ENCODE results near the gene CCR3.

The CCR3 gene

DNA sequence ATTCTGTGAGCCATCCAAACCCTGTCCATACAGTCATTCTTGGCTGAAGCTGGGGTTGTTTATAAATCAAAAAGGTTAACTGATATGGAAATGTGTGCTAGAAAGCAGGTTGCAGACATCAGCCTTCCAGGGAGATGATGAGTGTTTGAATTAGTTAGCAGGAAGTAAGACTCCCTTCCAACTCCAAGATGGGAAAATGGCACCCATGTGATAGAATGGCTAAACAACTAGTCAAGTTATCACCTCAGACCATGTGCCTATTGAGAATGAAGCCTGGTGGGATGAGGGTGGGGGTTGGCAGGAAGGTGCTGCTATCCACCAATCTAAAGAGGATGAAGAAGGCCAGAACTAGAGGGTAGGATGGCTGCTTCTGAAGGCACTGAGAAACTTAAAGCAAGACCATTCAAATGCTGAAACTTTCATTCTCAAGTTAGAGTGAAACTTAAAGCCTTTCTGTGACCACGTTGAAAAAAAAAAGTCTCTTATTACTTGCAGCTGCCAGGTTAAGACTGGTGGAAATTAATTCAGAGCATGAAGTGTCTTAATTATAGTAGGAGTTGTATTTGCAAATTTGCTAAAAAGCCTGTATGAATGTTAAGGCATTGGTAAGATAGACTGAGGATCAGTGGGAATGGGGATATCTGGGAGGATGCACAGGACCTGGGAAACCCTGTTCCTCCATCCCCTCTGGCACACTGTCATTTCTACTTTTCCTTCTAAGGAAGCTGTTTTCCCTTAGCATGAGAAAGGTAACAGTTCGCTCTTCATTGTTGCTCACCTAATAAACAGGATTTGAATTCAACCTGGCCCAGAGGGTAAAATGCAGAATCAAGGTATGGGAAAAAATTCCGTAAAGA lies 36.8 kb downstream of the CCR3 start:
- TF ChIP-seq, protein P1, sequence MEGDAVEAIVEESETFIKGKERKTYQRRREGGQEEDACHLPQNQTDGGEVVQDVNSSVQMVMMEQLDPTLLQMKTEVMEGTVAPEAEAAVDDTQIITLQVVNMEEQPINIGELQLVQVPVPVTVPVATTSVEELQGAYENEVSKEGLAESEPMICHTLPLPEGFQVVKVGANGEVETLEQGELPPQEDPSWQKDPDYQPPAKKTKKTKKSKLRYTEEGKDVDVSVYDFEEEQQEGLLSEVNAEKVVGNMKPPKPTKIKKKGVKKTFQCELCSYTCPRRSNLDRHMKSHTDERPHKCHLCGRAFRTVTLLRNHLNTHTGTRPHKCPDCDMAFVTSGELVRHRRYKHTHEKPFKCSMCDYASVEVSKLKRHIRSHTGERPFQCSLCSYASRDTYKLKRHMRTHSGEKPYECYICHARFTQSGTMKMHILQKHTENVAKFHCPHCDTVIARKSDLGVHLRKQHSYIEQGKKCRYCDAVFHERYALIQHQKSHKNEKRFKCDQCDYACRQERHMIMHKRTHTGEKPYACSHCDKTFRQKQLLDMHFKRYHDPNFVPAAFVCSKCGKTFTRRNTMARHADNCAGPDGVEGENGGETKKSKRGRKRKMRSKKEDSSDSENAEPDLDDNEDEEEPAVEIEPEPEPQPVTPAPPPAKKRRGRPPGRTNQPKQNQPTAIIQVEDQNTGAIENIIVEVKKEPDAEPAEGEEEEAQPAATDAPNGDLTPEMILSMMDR (IDR thresholded peaks at IDR 0.05; ENCODE audit: low read depth, low read length) = no peak
- H3K4me3 ChIP-seq (replicated peaks in 1 of 2; ENCODE audit: low read depth in 2 of 2, low read length in 2 of 2) = no peak overlapping the region
- no peak for DNase-seq (ENCODE audit: low read depth in 2 of 2)

DNA sequence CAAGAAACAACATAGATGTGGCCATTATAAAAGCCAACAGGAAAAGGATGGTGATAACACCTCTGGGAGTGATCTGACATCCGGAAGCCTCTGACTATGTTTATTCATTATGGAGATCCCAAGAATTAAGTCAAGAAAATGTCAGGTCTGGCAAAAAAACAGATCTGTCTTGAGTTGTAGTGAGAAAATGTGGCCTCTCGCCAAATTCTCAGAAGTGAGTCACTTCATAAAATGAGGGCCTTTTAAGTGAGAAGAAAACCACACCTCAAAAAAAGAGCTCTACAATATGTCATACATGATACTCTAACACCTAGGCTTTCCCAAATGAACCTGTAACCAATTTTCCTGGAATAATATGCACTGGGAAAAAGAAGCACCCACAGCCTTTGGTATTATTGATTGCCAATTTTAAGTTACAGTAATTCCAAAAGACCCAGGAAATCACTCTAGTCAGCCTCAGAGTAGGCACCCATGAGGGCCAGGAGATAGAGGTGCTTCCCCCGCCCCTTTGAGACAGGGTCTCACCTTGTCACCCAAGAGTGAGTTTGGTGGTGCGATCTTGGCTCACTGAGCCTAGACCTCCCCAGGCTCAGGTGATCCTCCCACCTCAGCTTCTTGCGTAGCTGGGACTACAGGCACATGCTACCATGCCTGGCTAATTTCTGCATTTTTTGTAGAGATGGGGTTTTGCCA lies 38.0 kb downstream of the CCR3 start:
- TF ChIP-seq, protein P1 (IDR thresholded peaks at IDR 0.05; ENCODE audit: low read depth, low read length) = no peak
- H3K4me3 ChIP-seq (replicated peaks in 1 of 2; ENCODE audit: low read depth in 2 of 2, low read length in 2 of 2) = no peak overlapping the region
- DNase-seq (ENCODE audit: low read depth in 2 of 2) = peak; percentile 21 to 65

DNA sequence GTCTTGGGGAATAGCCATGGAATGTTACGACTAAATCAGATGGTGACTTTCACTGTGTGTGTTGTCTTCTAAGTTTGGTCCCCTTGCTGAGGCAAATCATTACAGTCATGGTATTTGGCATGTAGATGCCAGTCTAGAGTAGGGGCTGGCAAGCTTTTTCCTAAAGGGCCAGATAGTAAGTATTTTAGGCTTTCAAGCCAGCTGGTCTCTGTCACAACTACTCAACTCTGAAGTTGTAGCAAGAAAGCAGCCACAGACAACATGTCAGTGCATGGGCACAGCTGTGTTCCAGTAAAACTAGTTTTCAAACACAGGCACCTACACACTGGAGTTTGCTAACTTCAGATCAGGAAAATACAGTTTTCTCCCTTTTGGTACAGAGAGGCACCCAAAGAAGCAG lies 39.3 kb downstream of the CCR3 start:
- no peak for DNase-seq (ENCODE audit: low read depth in 2 of 2)
- TF ChIP-seq, protein P1 (IDR thresholded peaks at IDR 0.05; ENCODE audit: low read depth, low read length) = no peak
- no peak overlapping the region for H3K4me3 ChIP-seq (replicated peaks in 1 of 2; ENCODE audit: low read depth in 2 of 2, low read length in 2 of 2)

DNA sequence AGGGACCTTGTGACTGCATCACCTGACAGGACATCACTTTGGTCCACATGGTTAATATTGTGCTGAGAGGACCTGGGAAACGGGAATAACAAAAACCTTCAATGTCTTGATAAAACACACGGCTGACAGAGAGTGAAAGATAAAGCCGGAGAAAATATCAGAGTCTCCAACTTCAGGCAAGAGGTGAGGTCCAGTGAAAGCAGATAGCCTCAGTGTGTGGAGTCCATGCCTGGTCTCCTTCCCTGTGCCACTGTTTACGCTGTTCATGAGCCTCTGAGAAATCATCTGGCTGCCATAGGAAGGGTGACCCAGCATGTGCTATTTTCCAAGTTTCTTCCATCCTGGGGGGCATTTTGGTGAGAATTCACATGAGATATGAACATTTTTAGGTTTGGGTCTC lies 39.8 kb downstream of the CCR3 start:
- TF ChIP-seq, protein P1 (IDR thresholded peaks at IDR 0.05; ENCODE audit: low read depth, low read length) = no peak
- H3K4me3 ChIP-seq (replicated peaks in 1 of 2; ENCODE audit: low read depth in 2 of 2, low read length in 2 of 2) = no peak overlapping the region
- no peak for DNase-seq (ENCODE audit: low read depth in 2 of 2)

DNA sequence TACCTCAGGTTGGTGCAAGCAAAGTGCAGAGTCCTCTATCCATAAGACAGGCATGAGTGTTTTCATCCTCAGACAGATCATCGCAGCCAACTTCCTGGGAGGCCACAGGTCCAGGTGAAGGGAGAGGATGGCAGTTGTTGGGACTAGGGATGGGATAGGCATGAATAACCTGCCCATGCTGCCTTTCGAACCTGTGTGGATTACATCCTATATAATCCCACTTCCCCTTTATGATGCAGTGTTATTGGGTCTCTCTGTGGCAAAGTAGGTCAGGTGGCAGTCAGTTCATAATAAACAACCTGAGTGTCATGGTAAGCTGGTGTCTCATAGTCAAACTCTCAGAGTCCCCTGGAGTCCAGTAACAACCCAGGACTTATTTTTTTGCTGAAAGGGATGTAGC lies 40.4 kb downstream of the CCR3 start:
- no peak for DNase-seq (ENCODE audit: low read depth in 2 of 2)
- H3K4me3 ChIP-seq (replicated peaks in 1 of 2; ENCODE audit: low read depth in 2 of 2, low read length in 2 of 2) = no peak overlapping the region
- TF ChIP-seq, protein P1 (IDR thresholded peaks at IDR 0.05; ENCODE audit: low read depth, low read length) = no peak

DNA sequence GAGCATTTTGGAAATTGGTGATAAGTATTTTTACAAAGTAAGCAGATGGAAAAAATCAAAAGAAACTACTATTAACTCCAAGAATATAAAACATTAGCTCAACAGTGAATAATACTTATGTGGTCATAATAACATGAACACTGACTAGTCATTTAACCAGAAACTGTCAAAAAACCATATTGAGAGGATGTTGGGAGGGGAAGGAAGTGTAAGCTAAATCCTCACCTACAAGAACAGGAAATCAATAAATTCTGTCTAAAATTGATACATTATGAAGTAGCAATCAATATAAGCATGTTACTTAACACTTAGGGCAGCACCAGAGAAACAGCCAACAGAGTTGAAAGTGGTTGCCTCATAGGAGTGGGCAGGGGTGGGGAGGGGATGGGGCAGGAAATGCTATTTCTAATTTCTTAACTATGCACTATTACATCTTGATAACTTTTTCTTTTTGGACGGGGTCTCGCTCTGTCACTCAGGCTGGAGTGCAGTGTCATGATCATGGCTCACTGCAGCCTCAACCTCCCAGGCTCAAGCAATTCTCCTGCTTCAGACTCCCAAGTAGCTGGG lies 41.7 kb downstream of the CCR3 start:
- no peak for DNase-seq (ENCODE audit: low read depth in 2 of 2)
- TF ChIP-seq, protein P1 (IDR thresholded peaks at IDR 0.05; ENCODE audit: low read depth, low read length) = no peak
- no peak overlapping the region for H3K4me3 ChIP-seq (replicated peaks in 1 of 2; ENCODE audit: low read depth in 2 of 2, low read length in 2 of 2)
